ENCODE results near the gene KDM4C. TPM values are rescaled to one million over a fixed set of nuclear protein-coding genes. Genes with fewer than 3 reads are reported as not detected.

KDM4C gene
- total RNA-seq, 1 experiment from 2014 or later = 16.8 TPM

DNA sequence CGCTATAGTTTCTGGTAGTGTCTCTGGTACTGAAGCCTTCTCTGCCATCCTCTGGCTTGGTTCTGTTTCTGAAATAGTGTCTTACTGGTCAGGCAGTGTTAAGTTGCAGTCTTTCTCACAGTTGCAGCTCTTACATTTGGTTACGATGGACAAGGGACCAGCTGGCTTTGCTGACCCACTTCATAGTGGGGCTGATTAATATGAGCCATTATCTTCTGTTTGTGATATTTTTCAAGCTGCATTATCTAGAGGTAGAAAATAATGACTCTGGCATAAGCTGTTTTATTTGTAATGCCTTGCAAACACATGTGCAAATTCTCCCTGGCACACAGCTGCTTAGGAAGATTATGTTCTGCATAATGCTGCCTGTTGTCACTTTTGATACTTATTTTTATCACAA lies 199.1 kb downstream of the KDM4C start:
- TF ChIP-seq, protein P1, sequence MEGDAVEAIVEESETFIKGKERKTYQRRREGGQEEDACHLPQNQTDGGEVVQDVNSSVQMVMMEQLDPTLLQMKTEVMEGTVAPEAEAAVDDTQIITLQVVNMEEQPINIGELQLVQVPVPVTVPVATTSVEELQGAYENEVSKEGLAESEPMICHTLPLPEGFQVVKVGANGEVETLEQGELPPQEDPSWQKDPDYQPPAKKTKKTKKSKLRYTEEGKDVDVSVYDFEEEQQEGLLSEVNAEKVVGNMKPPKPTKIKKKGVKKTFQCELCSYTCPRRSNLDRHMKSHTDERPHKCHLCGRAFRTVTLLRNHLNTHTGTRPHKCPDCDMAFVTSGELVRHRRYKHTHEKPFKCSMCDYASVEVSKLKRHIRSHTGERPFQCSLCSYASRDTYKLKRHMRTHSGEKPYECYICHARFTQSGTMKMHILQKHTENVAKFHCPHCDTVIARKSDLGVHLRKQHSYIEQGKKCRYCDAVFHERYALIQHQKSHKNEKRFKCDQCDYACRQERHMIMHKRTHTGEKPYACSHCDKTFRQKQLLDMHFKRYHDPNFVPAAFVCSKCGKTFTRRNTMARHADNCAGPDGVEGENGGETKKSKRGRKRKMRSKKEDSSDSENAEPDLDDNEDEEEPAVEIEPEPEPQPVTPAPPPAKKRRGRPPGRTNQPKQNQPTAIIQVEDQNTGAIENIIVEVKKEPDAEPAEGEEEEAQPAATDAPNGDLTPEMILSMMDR (IDR thresholded peaks at IDR 0.05 in 2 of 3, conservative IDR thresholded peaks at IDR 0.05 in 1 of 3; ENCODE audit: borderline replicate concordance in 1 of 3, insufficient read depth in 1 of 3, low read depth in 2 of 3, low read length in 2 of 3) = no peak
- TF ChIP-seq RAD21 (IDR thresholded peaks at IDR 0.05; ENCODE audit: low read depth) = no peak
- TF ChIP-seq, protein P2, sequence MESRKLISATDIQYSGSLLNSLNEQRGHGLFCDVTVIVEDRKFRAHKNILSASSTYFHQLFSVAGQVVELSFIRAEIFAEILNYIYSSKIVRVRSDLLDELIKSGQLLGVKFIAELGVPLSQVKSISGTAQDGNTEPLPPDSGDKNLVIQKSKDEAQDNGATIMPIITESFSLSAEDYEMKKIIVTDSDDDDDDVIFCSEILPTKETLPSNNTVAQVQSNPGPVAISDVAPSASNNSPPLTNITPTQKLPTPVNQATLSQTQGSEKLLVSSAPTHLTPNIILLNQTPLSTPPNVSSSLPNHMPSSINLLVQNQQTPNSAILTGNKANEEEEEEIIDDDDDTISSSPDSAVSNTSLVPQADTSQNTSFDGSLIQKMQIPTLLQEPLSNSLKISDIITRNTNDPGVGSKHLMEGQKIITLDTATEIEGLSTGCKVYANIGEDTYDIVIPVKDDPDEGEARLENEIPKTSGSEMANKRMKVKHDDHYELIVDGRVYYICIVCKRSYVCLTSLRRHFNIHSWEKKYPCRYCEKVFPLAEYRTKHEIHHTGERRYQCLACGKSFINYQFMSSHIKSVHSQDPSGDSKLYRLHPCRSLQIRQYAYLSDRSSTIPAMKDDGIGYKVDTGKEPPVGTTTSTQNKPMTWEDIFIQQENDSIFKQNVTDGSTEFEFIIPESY (IDR thresholded peaks at IDR 0.05; ENCODE audit: extremely low read depth, insufficient replicate concordance, low read length) = no peak
- no peak for TF ChIP-seq SP1 (IDR thresholded peaks at IDR 0.05; ENCODE audit: low read depth)
- TF ChIP-seq CBX3 (IDR thresholded peaks at IDR 0.05; ENCODE audit: low read depth) = no peak
- no peak for TF ChIP-seq TCF7L2 (IDR thresholded peaks at IDR 0.05; ENCODE audit: borderline replicate concordance, extremely low read depth, insufficient read depth, insufficient read length)
- no peak for TF ChIP-seq SIN3A (IDR thresholded peaks at IDR 0.05; ENCODE audit: low read depth)
- TF ChIP-seq, protein P3, sequence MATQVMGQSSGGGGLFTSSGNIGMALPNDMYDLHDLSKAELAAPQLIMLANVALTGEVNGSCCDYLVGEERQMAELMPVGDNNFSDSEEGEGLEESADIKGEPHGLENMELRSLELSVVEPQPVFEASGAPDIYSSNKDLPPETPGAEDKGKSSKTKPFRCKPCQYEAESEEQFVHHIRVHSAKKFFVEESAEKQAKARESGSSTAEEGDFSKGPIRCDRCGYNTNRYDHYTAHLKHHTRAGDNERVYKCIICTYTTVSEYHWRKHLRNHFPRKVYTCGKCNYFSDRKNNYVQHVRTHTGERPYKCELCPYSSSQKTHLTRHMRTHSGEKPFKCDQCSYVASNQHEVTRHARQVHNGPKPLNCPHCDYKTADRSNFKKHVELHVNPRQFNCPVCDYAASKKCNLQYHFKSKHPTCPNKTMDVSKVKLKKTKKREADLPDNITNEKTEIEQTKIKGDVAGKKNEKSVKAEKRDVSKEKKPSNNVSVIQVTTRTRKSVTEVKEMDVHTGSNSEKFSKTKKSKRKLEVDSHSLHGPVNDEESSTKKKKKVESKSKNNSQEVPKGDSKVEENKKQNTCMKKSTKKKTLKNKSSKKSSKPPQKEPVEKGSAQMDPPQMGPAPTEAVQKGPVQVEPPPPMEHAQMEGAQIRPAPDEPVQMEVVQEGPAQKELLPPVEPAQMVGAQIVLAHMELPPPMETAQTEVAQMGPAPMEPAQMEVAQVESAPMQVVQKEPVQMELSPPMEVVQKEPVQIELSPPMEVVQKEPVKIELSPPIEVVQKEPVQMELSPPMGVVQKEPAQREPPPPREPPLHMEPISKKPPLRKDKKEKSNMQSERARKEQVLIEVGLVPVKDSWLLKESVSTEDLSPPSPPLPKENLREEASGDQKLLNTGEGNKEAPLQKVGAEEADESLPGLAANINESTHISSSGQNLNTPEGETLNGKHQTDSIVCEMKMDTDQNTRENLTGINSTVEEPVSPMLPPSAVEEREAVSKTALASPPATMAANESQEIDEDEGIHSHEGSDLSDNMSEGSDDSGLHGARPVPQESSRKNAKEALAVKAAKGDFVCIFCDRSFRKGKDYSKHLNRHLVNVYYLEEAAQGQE (IDR thresholded peaks at IDR 0.05; ENCODE audit: low read depth) = no peak
- no peak for TF ChIP-seq POLR2AphosphoS5 (IDR thresholded peaks at IDR 0.05; ENCODE audit: low read depth, low read length)
- TF ChIP-seq, protein P4, sequence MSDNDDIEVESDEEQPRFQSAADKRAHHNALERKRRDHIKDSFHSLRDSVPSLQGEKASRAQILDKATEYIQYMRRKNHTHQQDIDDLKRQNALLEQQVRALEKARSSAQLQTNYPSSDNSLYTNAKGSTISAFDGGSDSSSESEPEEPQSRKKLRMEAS (IDR thresholded peaks at IDR 0.05) = no peak
- no peak for TF ChIP-seq FOSL1 (IDR thresholded peaks at IDR 0.05; ENCODE audit: low read depth)
- no peak for TF ChIP-seq ZFX (IDR thresholded peaks at IDR 0.05)
- no peaks in the 10 kb centered on the region for H3K79me2 ChIP-seq (ENCODE audit: insufficient read depth, low read length)
- H2AFZ ChIP-seq (ENCODE audit: low read depth, low read length, poor library complexity, severe bottlenecking) = no peak overlapping the region
- H3K27me3 ChIP-seq (ENCODE audit: insufficient read depth, low read length) = no peaks in the 10 kb centered on the region
- ChIA-PET CTCF (no interaction called here), RAD21 (ENCODE audit: low non-redundant PET in 1 of 2, low total read pairs in 2 of 2, uncharacterized antibody in 2 of 2, unreplicated experiment in 2 of 2) (no interaction called here), POLR2A (no interaction called here)
- intact Hi-C loops (cut with micrococcal nuclease) = no loop called here
- ATAC-seq (no peak), DNase-seq (ENCODE audit: low read depth, low spot score) (no peak)
- no peaks in the 10 kb centered on the region for H3K36me3 ChIP-seq (ENCODE audit: control insufficient read depth in 1 of 2, insufficient read depth in 2 of 2, low read length in 2 of 2)
- no peaks in the 10 kb centered on the region for H4K20me1 ChIP-seq (ENCODE audit: insufficient read depth)
- no TSS peak for BruUV-seq (replicated peaks)
- H3K9me3 ChIP-seq (ENCODE audit: control insufficient read depth in 1 of 2, insufficient read depth in 1 of 2, low read depth in 1 of 2, low read length in 2 of 2) = no peaks in the 10 kb centered on the region
- H3K9me2 ChIP-seq (ENCODE audit: insufficient read depth) = no peaks in the 10 kb centered on the region
- no peak overlapping the region for H3K4me3 ChIP-seq (replicated peaks in 1 of 2; ENCODE audit: low read depth in 1 of 2, low read length in 2 of 2)
- H3K27ac ChIP-seq (ENCODE audit: low read depth, low read length) = no peak overlapping the region
- H3K4me2 ChIP-seq (ENCODE audit: low read length) = no peak overlapping the region
- no peak overlapping the region for H3K9ac ChIP-seq (ENCODE audit: low read length)
- H3K4me1 ChIP-seq (ENCODE audit: control insufficient read depth in 1 of 2, insufficient read depth in 2 of 2, low read length in 2 of 2) = peaks cover 12 to 16% of the 10 kb centered on the region in 2 experiments
